Karpas-422 (cell line): ENCODE measurements around the gene ADK. TPM values are rescaled to one million over a fixed set of nuclear protein-coding genes. Genes with fewer than 3 reads are reported as not detected.

Experiments
- DNase-seq: peaks from one replicate; pipeline ENCODE4 v3.0.0-alpha.2; 2015
- H2AFZ ChIP-seq: fragments of 200-600 bp; sonication (generic); 2 replicates; pipeline ENCODE4 v1.6.1; 2014; ENCODE audit warnings: antibody characterized with exemption, low read length, mixed read lengths
- H3K27ac ChIP-seq: fragments of 200-600 bp; sonication (generic); 2 replicates; pipeline ENCODE4 v1.5.1; 2014; ENCODE audit warnings: mild to moderate bottlenecking, low read length, moderate library complexity
- H3K27me3 ChIP-seq: fragments of 200-600 bp; sonication (generic); 2 replicates; pipeline ENCODE4 v1.6.1; 2014; ENCODE audit warnings: low read length, mixed read lengths
- H3K36me3 ChIP-seq: fragments of 200-600 bp; sonication (generic); 2 replicates; pipeline ENCODE4 v1.6.1; 2014; ENCODE audit warnings: low read length, mixed read lengths; ENCODE audit not compliant: insufficient read depth
- H3K4me1 ChIP-seq: fragments of 200-600 bp; sonication (generic); 2 replicates; pipeline ENCODE4 v1.6.1; 2014; ENCODE audit warnings: mild to moderate bottlenecking, low read length, mixed read lengths
- H3K4me2 ChIP-seq: fragments of 200-600 bp; sonication (generic); 2 replicates; pipeline ENCODE4 v1.6.1; 2014; ENCODE audit warnings: low read length, low read depth, mild to moderate bottlenecking; ENCODE audit not compliant: poor library complexity, severe bottlenecking
- H3K4me3 ChIP-seq: fragments of 200-600 bp; sonication (generic); 2 replicates; pipeline ENCODE4 v1.5.1; 2014; ENCODE audit warnings: mild to moderate bottlenecking, antibody characterized with exemption, low read length, mixed read lengths
- H3K79me2 ChIP-seq: fragments of 200-600 bp; sonication (generic); 2 replicates; pipeline ENCODE4 v1.6.1; 2014; ENCODE audit warnings: mild to moderate bottlenecking, low read length, mixed read lengths
- H3K9ac ChIP-seq: fragments of 200-600 bp; sonication (generic); 2 replicates; pipeline ENCODE4 v1.6.0; 2014; ENCODE audit warnings: low read length
- H3K9me2 ChIP-seq: fragments of 200-600 bp; sonication (generic), shearing (Covaris generic); replicated peaks from 2 replicates; pipeline ENCODE4 v1.6.0; 2014; ENCODE audit warnings: mild to moderate bottlenecking, low read length, moderate library complexity; ENCODE audit not compliant: insufficient read depth
- H3K9me3 ChIP-seq: fragments of 300-700, 200-600 bp; sonication (generic); 2 replicates; pipeline ENCODE4 v1.6.1; 2014; ENCODE audit warnings: low read length, mixed read lengths
- H4K20me1 ChIP-seq: fragments of 200-600 bp; sonication (generic); 2 replicates; pipeline ENCODE4 v1.6.1; 2014; ENCODE audit warnings: mild to moderate bottlenecking, antibody characterized with exemption, low read length, low read depth; ENCODE audit not compliant: insufficient read depth
- total RNA-seq: library from RNA; depleted of rRNA; stranded (reverse); fragments of >200 nt; shearing (Covaris generic); gene quantifications from 2 replicates; pipeline ENCODE4 v1.2.3, GENCODE V29; 2014; ENCODE audit warnings: low replicate concordance

ADK gene
- total RNA-seq, 1 experiment from 2014 or later = 41.4 TPM

DNA sequence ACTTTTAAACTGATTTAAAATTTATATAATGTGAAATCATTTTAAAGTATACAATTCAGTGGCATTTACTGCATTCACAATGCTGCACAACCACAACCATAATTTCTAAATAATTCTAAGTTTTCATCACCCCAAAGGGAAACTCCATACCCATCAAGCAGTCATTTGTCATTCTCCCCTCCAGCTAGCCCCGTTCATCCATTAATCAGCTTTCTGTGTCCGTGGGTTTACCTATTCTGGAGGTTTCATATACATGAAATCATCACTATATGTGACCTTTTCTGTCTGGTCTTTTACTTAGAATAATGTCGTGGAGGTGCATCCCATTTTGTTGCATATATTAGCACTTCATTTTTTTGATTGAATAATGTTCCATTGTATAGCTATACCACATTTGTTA lies 214.1 kb downstream of the ADK start:
- no peak overlapping the region for H3K27ac ChIP-seq
- 0 out of 2 replicates have a peak, but pooled peaks cover 7% of the 10 kb centered on the region for H3K4me1 ChIP-seq
- no peaks in the 10 kb centered on the region for H3K36me3 ChIP-seq
- no peak overlapping the region for H3K4me2 ChIP-seq
- H2AFZ ChIP-seq = no peak overlapping the region
- H3K9me2 ChIP-seq = no peaks in the 10 kb centered on the region
- H3K9me3 ChIP-seq = no peaks in the 10 kb centered on the region
- H3K9ac ChIP-seq = no peak overlapping the region
- no peaks in the 10 kb centered on the region for H4K20me1 ChIP-seq
- DNase-seq = no peak
- peaks cover 65% of the 10 kb centered on the region for H3K79me2 ChIP-seq
- H3K4me3 ChIP-seq = no peak overlapping the region
- no peaks in the 10 kb centered on the region for H3K27me3 ChIP-seq

DNA sequence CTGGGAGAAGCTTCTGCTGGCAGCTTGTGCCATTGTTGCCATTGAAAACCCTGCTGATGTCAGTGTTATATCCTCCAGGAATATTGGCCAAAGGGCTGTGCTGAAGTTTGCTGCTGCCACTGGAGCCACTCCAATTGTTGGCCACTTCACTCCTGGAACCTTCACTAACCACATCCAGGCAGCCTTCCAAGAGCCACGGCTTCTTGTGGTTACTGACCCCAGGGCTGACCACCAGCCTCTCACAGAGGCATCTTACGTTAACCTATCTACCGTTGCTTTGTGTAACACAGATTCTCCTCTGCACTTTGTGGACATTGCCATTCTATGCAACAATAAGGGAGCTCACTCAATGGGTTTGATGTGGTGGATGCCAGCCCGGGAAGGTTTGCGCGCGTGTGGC lies 220.7 kb downstream of the ADK start:
- Histone ChIP-seq H3K36me3 (no peaks in the 10 kb centered on the region), H4K20me1 (no peaks in the 10 kb centered on the region), H3K27me3 (no peaks in the 10 kb centered on the region), H3K4me2 (no peak overlapping the region), H3K27ac (no peak overlapping the region), H3K4me3 (no peak overlapping the region), H2AFZ (no peak overlapping the region), H3K9me3 (no peaks in the 10 kb centered on the region), H3K4me1 (0 out of 2 replicates have a peak, but pooled peaks cover 3% of the 10 kb centered on the region), H3K9ac (no peak overlapping the region), H3K79me2 (peaks cover 55% of the 10 kb centered on the region), H3K9me2 (no peaks in the 10 kb centered on the region)
- DNase-seq = no peak

DNA sequence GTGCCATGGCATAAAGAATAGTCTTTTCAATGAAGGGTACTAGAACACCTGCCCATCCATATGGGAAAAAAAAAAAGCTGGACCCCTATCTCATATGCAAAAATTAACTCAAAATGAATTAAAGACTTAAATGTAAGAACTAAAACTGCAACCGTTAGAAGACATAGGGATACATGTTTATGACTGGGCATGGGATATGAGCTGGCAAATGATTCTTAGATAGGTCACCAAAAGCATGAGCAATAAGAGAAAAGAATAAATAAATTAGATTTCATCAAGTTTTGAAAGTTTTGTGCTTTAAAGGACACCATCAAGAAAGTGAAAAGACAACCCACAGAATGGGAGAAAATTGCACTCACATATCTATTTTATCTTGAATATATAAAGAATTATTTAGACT lies 222.0 kb downstream of the ADK start:
- Histone ChIP-seq H3K9me3 (no peaks in the 10 kb centered on the region), H2AFZ (no peak overlapping the region), H3K9me2 (no peaks in the 10 kb centered on the region), H4K20me1 (no peaks in the 10 kb centered on the region), H3K4me1 (0 out of 2 replicates have a peak, but pooled peaks cover 3% of the 10 kb centered on the region), H3K36me3 (no peaks in the 10 kb centered on the region), H3K27ac (no peak overlapping the region), H3K27me3 (no peaks in the 10 kb centered on the region), H3K4me2 (no peak overlapping the region), H3K9ac (no peak overlapping the region), H3K4me3 (no peak overlapping the region), H3K79me2 (peaks cover 60% of the 10 kb centered on the region)
- no peak for DNase-seq

DNA sequence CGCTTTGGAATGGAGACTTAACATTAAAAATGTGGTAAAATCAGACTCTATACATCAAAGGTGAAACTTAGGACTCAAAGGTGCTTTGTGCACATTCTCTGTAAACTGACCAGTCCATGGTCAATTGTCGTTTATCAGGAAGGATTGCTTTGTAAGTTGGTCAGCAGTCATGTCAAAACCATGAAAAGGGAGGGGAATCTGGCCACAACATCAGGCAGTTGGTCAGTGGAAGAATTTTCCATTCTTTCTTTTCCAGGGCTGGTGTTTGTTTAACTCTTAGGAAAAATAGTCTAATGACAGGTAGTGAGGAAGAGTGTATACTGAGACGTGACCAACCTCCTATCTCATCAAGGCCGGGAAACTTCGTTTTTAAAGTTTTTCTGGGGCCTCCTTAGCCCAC lies 226.5 kb downstream of the ADK start:
- no peaks in the 10 kb centered on the region for H3K36me3 ChIP-seq
- no peaks in the 10 kb centered on the region for H3K4me1 ChIP-seq
- peaks cover 78% of the 10 kb centered on the region for H3K79me2 ChIP-seq
- no peak overlapping the region for H3K27ac ChIP-seq
- no peak overlapping the region for H3K9ac ChIP-seq
- no peak overlapping the region for H3K4me2 ChIP-seq
- no peak overlapping the region for H3K4me3 ChIP-seq
- H4K20me1 ChIP-seq = no peaks in the 10 kb centered on the region
- H3K9me3 ChIP-seq = no peaks in the 10 kb centered on the region
- H3K27me3 ChIP-seq = no peaks in the 10 kb centered on the region
- no peak for DNase-seq
- no peak overlapping the region for H2AFZ ChIP-seq
- no peaks in the 10 kb centered on the region for H3K9me2 ChIP-seq

DNA sequence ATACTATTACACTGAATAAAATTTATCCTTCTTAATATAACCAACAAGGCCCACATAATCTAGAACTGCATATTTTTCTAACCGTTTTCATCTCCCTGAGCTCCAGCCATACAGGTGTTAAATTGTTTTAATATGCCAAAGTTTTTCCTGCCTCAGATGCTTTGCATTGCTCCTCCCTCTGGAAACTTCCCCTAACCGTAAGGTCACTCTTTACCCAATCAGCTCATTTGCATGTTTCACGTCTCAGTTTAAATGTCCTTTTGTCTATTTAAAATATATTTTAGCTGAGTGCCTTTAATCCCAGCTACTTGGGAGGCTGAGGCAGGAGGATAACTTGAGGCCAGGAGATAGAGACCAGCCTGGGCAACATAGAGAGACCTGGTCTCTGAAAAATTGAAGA lies 228.5 kb downstream of the ADK start:
- Histone ChIP-seq H3K27me3 (no peaks in the 10 kb centered on the region), H3K27ac (no peak overlapping the region), H3K36me3 (no peaks in the 10 kb centered on the region), H3K9me3 (no peaks in the 10 kb centered on the region), H4K20me1 (no peaks in the 10 kb centered on the region), H3K9ac (no peak overlapping the region), H2AFZ (no peak overlapping the region), H3K4me3 (no peak overlapping the region), H3K9me2 (no peaks in the 10 kb centered on the region), H3K4me2 (no peak overlapping the region), H3K79me2 (peaks cover 84% of the 10 kb centered on the region), H3K4me1 (peaks cover 10% of the 10 kb centered on the region)
- DNase-seq = no peak

DNA sequence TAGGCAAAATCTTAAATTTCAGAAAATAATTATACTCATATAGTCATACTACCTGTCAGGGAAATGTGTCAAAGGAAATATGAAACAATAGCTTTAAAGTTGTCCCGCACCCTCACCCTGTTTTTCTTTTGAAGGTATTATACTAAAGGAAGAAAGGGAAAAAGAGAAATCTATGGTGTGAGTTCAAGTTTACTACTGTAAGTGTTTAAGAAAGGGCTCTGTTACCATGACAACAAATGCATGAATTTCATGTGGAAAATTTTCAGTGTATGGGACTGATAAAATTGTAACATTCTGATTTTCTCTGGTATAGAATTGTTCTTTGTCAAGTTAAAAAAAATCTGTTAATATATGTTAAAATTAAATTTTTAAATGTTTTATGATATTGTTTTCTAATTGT lies 229.8 kb downstream of the ADK start:
- H3K9me3 ChIP-seq = no peaks in the 10 kb centered on the region
- no peak overlapping the region for H3K9ac ChIP-seq
- peaks cover 86% of the 10 kb centered on the region for H3K79me2 ChIP-seq
- DNase-seq = no peak
- no peak overlapping the region for H3K4me2 ChIP-seq
- no peak overlapping the region for H3K27ac ChIP-seq
- H3K27me3 ChIP-seq = no peaks in the 10 kb centered on the region
- no peaks in the 10 kb centered on the region for H3K9me2 ChIP-seq
- H4K20me1 ChIP-seq = no peaks in the 10 kb centered on the region
- H3K4me1 ChIP-seq = peaks cover 16% of the 10 kb centered on the region
- H2AFZ ChIP-seq = no peak overlapping the region
- no peak overlapping the region for H3K4me3 ChIP-seq
- no peaks in the 10 kb centered on the region for H3K36me3 ChIP-seq

DNA sequence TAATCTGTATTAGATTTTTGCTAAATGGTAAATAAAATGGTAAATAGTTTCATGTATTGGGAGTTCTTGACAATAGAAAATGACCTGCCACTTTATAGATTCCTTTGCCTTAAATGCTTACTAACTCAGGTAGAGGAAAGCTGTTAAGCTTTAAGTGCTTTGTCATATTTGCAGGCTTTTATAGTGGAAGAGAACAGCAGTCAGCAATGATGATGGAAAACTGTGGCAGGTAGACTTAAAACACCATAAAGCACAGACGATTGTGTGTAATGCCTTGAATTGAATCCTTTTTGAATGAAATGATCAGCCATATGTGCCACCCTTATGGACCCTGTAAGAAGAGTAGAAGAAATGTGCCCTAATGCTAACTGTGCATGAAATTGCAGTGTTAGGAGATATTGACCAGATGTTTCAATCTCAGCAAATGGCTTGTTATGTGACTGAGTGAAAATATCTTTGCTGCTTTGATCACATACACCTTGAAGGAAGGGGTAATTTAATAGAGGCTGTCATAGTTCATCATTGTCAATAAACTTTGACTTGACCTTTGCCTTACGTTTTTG lies 230.4 kb downstream of the ADK start:
- Histone ChIP-seq H3K27me3 (no peaks in the 10 kb centered on the region), H3K9ac (no peak overlapping the region), H3K9me2 (no peaks in the 10 kb centered on the region), H3K36me3 (no peaks in the 10 kb centered on the region), H3K79me2 (peaks cover 84% of the 10 kb centered on the region), H3K4me1 (peaks cover 16% of the 10 kb centered on the region), H2AFZ (no peak overlapping the region), H3K4me3 (no peak overlapping the region), H3K4me2 (no peak overlapping the region), H3K27ac (0 out of 2 replicates have a peak overlapping the region, but pooled peaks have one; percentile 6), H3K9me3 (no peaks in the 10 kb centered on the region), H4K20me1 (no peaks in the 10 kb centered on the region)
- no peak for DNase-seq

DNA sequence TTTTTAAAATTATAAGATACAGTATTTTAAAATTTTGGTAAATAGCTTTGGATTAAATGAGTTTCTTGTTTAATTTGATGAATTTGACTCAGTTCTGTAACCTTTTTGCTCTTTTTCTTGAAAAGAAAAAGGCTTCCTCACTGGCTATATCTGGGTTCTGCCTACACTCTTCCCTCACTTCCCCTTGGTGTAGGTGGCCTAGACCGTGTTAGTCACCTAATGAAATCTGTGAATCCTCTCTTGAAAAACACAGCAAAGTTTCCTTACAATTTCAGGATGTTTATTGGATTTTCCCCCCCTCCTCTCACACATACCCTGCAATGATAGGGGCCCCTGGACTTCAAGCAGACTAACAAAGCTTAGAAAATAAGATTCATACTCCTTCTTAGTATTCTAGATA lies 231.6 kb downstream of the ADK start:
- Histone ChIP-seq H3K27ac (no peak overlapping the region), H4K20me1 (no peaks in the 10 kb centered on the region), H3K9ac (no peak overlapping the region), H3K4me1 (peaks cover 16% of the 10 kb centered on the region), H3K36me3 (no peaks in the 10 kb centered on the region), H3K4me3 (no peak overlapping the region), H3K79me2 (peaks cover 82% of the 10 kb centered on the region), H3K27me3 (no peaks in the 10 kb centered on the region), H3K4me2 (no peak overlapping the region), H3K9me3 (no peaks in the 10 kb centered on the region), H2AFZ (no peak overlapping the region), H3K9me2 (no peaks in the 10 kb centered on the region)
- no peak for DNase-seq

DNA sequence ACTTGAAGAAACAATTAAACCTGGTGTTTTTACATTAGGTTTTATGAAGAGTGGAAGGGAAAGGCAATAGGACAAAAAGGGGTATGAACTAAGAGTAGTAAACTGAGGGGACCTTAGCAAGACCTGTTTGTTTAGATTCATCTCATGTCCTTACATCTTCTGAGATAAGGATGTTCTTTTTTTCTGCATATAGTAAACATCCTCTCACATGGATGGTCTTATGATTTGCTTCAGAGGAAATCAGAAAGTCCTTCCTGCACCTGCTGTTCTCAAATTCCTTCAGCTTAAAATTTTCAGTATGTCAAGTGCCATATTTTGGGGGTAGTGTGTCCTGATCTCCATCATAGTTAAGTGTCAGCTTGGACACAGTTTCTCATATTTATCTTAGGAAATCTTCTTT lies 232.6 kb downstream of the ADK start:
- H3K9me2 ChIP-seq = no peaks in the 10 kb centered on the region
- H4K20me1 ChIP-seq = no peaks in the 10 kb centered on the region
- H3K79me2 ChIP-seq = peaks cover 78% of the 10 kb centered on the region
- peaks cover 16% of the 10 kb centered on the region for H3K4me1 ChIP-seq
- no peak for DNase-seq
- no peak overlapping the region for H3K27ac ChIP-seq
- H3K4me3 ChIP-seq = no peak overlapping the region
- H3K36me3 ChIP-seq = no peaks in the 10 kb centered on the region
- no peak overlapping the region for H2AFZ ChIP-seq
- H3K9ac ChIP-seq = no peak overlapping the region
- H3K27me3 ChIP-seq = no peaks in the 10 kb centered on the region
- H3K4me2 ChIP-seq = no peak overlapping the region
- H3K9me3 ChIP-seq = no peaks in the 10 kb centered on the region
